ENCODE results near the gene OR5A1.
"Not testable (repeated sequence)": the region's sequence is repeated elsewhere in the genome, so short reads cannot be mapped to it uniquely, and the experiment has no call there.

OR5A1 gene

GRCh38 chr11:59418156-59418555 is 18.1 kb upstream of the OR5A1 start:
- peaks cover 0 to 14% (median 0%) of the 10 kb centered on the region in 11 experiments; a peak in 5 of 22 replicates for H3K9me3 ChIP-seq (replicated peaks in 1 of 11)
- H3K27me3 ChIP-seq, result no peaks in the 10 kb centered on the region
- no peak overlapping the region for H3K4me3 ChIP-seq
- peaks cover 12 to 20% (median 18%) of the 10 kb centered on the region in 10 experiments for H3K4me1 ChIP-seq
- TF ChIP-seq Cebpa-rat (IDR thresholded peaks at IDR 0.05), result no peak
- H4K20me1 ChIP-seq, result no peaks in the 10 kb centered on the region
- H3K36me3 ChIP-seq, result no peaks in the 10 kb centered on the region
- H3K9ac ChIP-seq, result no peak overlapping the region
- H3K4me2 ChIP-seq, result no peak overlapping the region
- no peak overlapping the region for H3K27ac ChIP-seq

GRCh38 chr11:59423835-59424234 is 12.4 kb upstream of the OR5A1 start:
- peaks cover 5 to 14% (median 13%) of the 10 kb centered on the region in 10 experiments; a peak in 17 of 20 replicates for H3K4me1 ChIP-seq
- no peak overlapping the region for H3K4me3 ChIP-seq
- H3K36me3 ChIP-seq, result no peaks in the 10 kb centered on the region
- no peak overlapping the region for H3K4me2 ChIP-seq
- no peaks in the 10 kb centered on the region for H4K20me1 ChIP-seq
- no peak overlapping the region for H3K9ac ChIP-seq
- no peak overlapping the region for H3K27ac ChIP-seq
- H3K27me3 ChIP-seq, result no peaks in the 10 kb centered on the region
- no peaks in the 10 kb centered on the region for H3K9me3 ChIP-seq (replicated peaks in 1 of 11)
- TF ChIP-seq Cebpa-rat (IDR thresholded peaks at IDR 0.05), result no peak

- Histone ChIP-seq H3K4me2 (no peak overlapping the region), H3K27ac (no peak overlapping the region), H3K27me3 (no peaks in the 10 kb centered on the region), H3K4me1 (peaks cover 5 to 14% (median 13%) of the 10 kb centered on the region in 10 experiments; a peak in 17 of 20 replicates), H3K9me3 (replicated peaks in 1 of 11) (no peaks in the 10 kb centered on the region), H3K4me3 (no peak overlapping the region), H4K20me1 (no peaks in the 10 kb centered on the region), H3K36me3 (no peaks in the 10 kb centered on the region), H3K9ac (no peak overlapping the region)
- TF ChIP-seq Cebpa-rat (IDR thresholded peaks at IDR 0.05), result no peak
Measured at GRCh38 chr11:59425131-59425530, 11.1 kb upstream of the OR5A1 start.

GRCh38 chr11:59426361-59427067 is 9.8 kb upstream of the OR5A1 start, which contains the start of gene OR5A2:
TSS of gene OR5A2 (minus strand) at chr11:59426413. CDS start at chr11:59422953, 3,460 bp downstream.
- no peak for TF ChIP-seq Cebpa-rat (IDR thresholded peaks at IDR 0.05)
- Histone ChIP-seq H3K9me3 (replicated peaks in 1 of 11) (no peaks in the 10 kb centered on the region), H3K27ac (no peak within 1 kb of the TSS), H3K4me3 (no peak within 1 kb of the TSS), H3K9ac (no peak within 1 kb of the TSS), H3K27me3 (no peaks in the 10 kb centered on the region), H3K4me1 (peaks cover 5 to 14% (median 13%) of the 10 kb centered on the region in 10 experiments; a peak in 17 of 20 replicates), H3K36me3 (no peaks in the 10 kb centered on the region), H4K20me1 (no peaks in the 10 kb centered on the region), H3K4me2 (no peak within 1 kb of the TSS)

GRCh38 chr11:59427068-59427382 is 9.2 kb upstream of the OR5A1 start:
- Histone ChIP-seq H3K27me3 (no peaks in the 10 kb centered on the region), H3K4me2 (no peak overlapping the region), H4K20me1 (no peaks in the 10 kb centered on the region), H3K36me3 (no peaks in the 10 kb centered on the region), H3K4me3 (no peak overlapping the region), H3K9me3 (replicated peaks in 1 of 11) (no peaks in the 10 kb centered on the region), H3K4me1 (peaks cover 5 to 13% (median 12%) of the 10 kb centered on the region in 10 experiments; a peak in 17 of 20 replicates), H3K9ac (no peak overlapping the region), H3K27ac (no peak overlapping the region)
- no peak for TF ChIP-seq Cebpa-rat (IDR thresholded peaks at IDR 0.05)

GRCh38 chr11:59429924-59430516 is 6.2 kb upstream of the OR5A1 start:
- H3K27me3 ChIP-seq, result no peaks in the 10 kb centered on the region
- no peak overlapping the region for H3K27ac ChIP-seq
- no peaks in the 10 kb centered on the region for H3K36me3 ChIP-seq
- no peaks in the 10 kb centered on the region for H3K9me3 ChIP-seq (replicated peaks in 1 of 11)
- H3K9ac ChIP-seq, result no peak overlapping the region
- no peak overlapping the region for H3K4me2 ChIP-seq
- no peaks in the 10 kb centered on the region for H3K4me1 ChIP-seq
- no peaks in the 10 kb centered on the region for H4K20me1 ChIP-seq
- no peak overlapping the region for H3K4me3 ChIP-seq
- TF ChIP-seq Cebpa-rat (IDR thresholded peaks at IDR 0.05), result no peak

- Histone ChIP-seq H3K9me3 (replicated peaks in 1 of 11) (no peaks in the 10 kb centered on the region), H3K27me3 (no peaks in the 10 kb centered on the region), H4K20me1 (no peaks in the 10 kb centered on the region), H3K4me3 (no peak overlapping the region), H3K36me3 (no peaks in the 10 kb centered on the region), H3K9ac (no peak overlapping the region), H3K4me1 (peaks cover 0 to 7% (median 0%) of the 10 kb centered on the region in 10 experiments; a peak in 2 of 20 replicates), H3K27ac (no peak overlapping the region), H3K4me2 (no peak overlapping the region)
- TF ChIP-seq Cebpa-rat (IDR thresholded peaks at IDR 0.05), result no peak
Measured at GRCh38 chr11:59437770-59438169, 1.5 kb downstream of the OR5A1 start.

- H3K4me1 ChIP-seq, H3K27me3 ChIP-seq, H3K27ac ChIP-seq, H3K4me2 ChIP-seq, H3K36me3 ChIP-seq, H3K4me3 ChIP-seq, H4K20me1 ChIP-seq, H3K9ac ChIP-seq: not testable (repeated sequence)
- H3K9me3 ChIP-seq (replicated peaks in 1 of 11), result peaks cover 14 to 27% (median 20%) of the 10 kb centered on the region in 11 experiments
Measured at GRCh38 chr11:59445624-59446023, 9.4 kb downstream of the OR5A1 start.

GRCh38 chr11:59448484-59448883 is 12.2 kb downstream of the OR5A1 start:
- Histone ChIP-seq H3K4me2 (no peak overlapping the region), H3K4me3 (no peak overlapping the region), H3K27me3 (no peaks in the 10 kb centered on the region), H4K20me1 (no peaks in the 10 kb centered on the region), H3K27ac (no peak overlapping the region), H3K4me1 (no peaks in the 10 kb centered on the region), H3K36me3 (no peaks in the 10 kb centered on the region), H3K9me3 (replicated peaks in 1 of 11) (peaks cover 14 to 27% (median 20%) of the 10 kb centered on the region in 11 experiments), H3K9ac (no peak overlapping the region)
- no peak for TF ChIP-seq Cebpa-rat (IDR thresholded peaks at IDR 0.05)

GRCh38 chr11:59456661-59457060 is 20.4 kb downstream of the OR5A1 start, which contains the start of gene OR4D6:
TSS of gene OR4D6 (plus strand) at chr11:59456961. CDS start at chr11:59456961, 0 bp downstream.
- H3K4me3 ChIP-seq, result no peak within 1 kb of the TSS
- H3K9me3 ChIP-seq (replicated peaks in 1 of 11), result no peaks in the 10 kb centered on the region
- peaks cover 0 to 7% (median 0%) of the 10 kb centered on the region in 10 experiments; a peak in 3 of 20 replicates for H3K4me1 ChIP-seq
- H3K36me3 ChIP-seq, result no peaks in the 10 kb centered on the region
- H3K27me3 ChIP-seq, result no peaks in the 10 kb centered on the region
- TF ChIP-seq Cebpa-rat (IDR thresholded peaks at IDR 0.05), result no peak
- H4K20me1 ChIP-seq, result no peaks in the 10 kb centered on the region
- no peak within 1 kb of the TSS for H3K27ac ChIP-seq
- no peak within 1 kb of the TSS for H3K4me2 ChIP-seq
- no peak within 1 kb of the TSS for H3K9ac ChIP-seq

Measured in BLaER1 treated with 17β-estradiol and CSF1 and Interleukin-3, amounts not matched to agents 10 nM and 100 nM (cell line).